OCI-LY1 (cell line): Measurements from ENCODE around the gene C1orf159.

ENCODE experiments used
- H2AFZ ChIP-seq: fragments of 200-600 bp; sonication (generic), shearing (Covaris generic); 2 replicates; pipeline ENCODE4 v1.6.0; 2014; ENCODE audit warnings: antibody characterized with exemption, mild to moderate bottlenecking, low read length
- H3F3A ChIP-seq: fragments of 200-600 bp; sonication (generic), shearing (Covaris generic); 2 replicates; pipeline ENCODE4 v1.6.0; 2014; ENCODE audit warnings: mild to moderate bottlenecking, antibody characterized with exemption, low read length, moderate library complexity; ENCODE audit not compliant: insufficient read depth
- H3K27ac ChIP-seq: fragments of 200-600 bp; sonication (generic); 2 replicates; pipeline ENCODE4 v1.5.1; 2014; ENCODE audit warnings: low read length, mixed run types, mild to moderate bottlenecking, low read depth; ENCODE audit not compliant: poor library complexity, severe bottlenecking
- H3K27me3 ChIP-seq: fragments of 200-600 bp; sonication (generic); 2 replicates; pipeline ENCODE4 v1.6.0; 2014; ENCODE audit warnings: antibody characterized with exemption, mild to moderate bottlenecking, low read length, moderate library complexity; ENCODE audit not compliant: insufficient read depth
- H3K36me3 ChIP-seq: fragments of 200-600 bp; sonication (generic); 2 replicates; pipeline ENCODE4 v1.6.1; 2014; ENCODE audit warnings: mild to moderate bottlenecking, antibody characterized with exemption, low read length, moderate library complexity, mixed read lengths; ENCODE audit not compliant: insufficient read depth
- H3K4me1 ChIP-seq: fragments of 200-600 bp; sonication (generic); 2 replicates; pipeline ENCODE4 v1.5.1; 2014; ENCODE audit warnings: mild to moderate bottlenecking, low read length, moderate library complexity; ENCODE audit not compliant: insufficient read depth, severe bottlenecking
- H3K4me2 ChIP-seq: fragments of 200-600 bp; sonication (generic), shearing (Covaris generic); 2 replicates; pipeline ENCODE4 v1.6.1; 2014; ENCODE audit warnings: low read length
- H3K4me3 ChIP-seq: fragments of 200-600 bp; sonication (generic); 2 replicates; pipeline ENCODE4 v1.5.1; 2014; ENCODE audit warnings: low read length, low read depth, mild to moderate bottlenecking, mixed read lengths; ENCODE audit not compliant: poor library complexity, severe bottlenecking
- H3K79me2 ChIP-seq: fragments of 200-600 bp; shearing (Covaris generic); 2 replicates; pipeline ENCODE4 v1.6.1; 2016; ENCODE audit warnings: mixed run types, low read length, mixed read lengths; ENCODE audit not compliant: insufficient read depth
- H3K9ac ChIP-seq: fragments of 200-600 bp; sonication (generic), shearing (Covaris generic); 2 replicates; pipeline ENCODE4 v1.6.1; 2014; ENCODE audit warnings: mild to moderate bottlenecking, low read length, mixed read lengths
- H3K9me2 ChIP-seq: fragments of 200-600 bp; sonication (generic), shearing (Covaris generic); 2 replicates; pipeline ENCODE4 v1.6.1; 2014; ENCODE audit warnings: low read depth, mild to moderate bottlenecking, low read length, mixed read lengths
- H3K9me3 ChIP-seq: fragments of 200-600 bp; shearing (Covaris generic); 2 replicates; pipeline ENCODE4 v1.6.1; 2014; ENCODE audit warnings: low read length, mixed read lengths
- H4K20me1 ChIP-seq: fragments of 200-600 bp; sonication (generic), shearing (Covaris generic); 2 replicates; pipeline ENCODE4 v1.6.0; 2016; ENCODE audit warnings: mild to moderate bottlenecking, low read length; ENCODE audit not compliant: insufficient read depth
- EZH2 ChIP-seq: fragments of 200-600 bp; sonication (generic), shearing (Covaris generic); IDR thresholded peaks from 2 replicates; pipeline ENCODE4 v1.8.0; 2017; ENCODE audit warnings: borderline replicate concordance, mixed run types, mild to moderate bottlenecking, antibody characterized with exemption, low read length, moderate library complexity, mixed read lengths
- TF ChIP-seq, protein P1 (sequence below): fragments of 200-600 bp; sonication (generic), shearing (Covaris generic); IDR thresholded peaks from 2 replicates; pipeline ENCODE4 v1.5.1; 2017; ENCODE audit warnings: mild to moderate bottlenecking, antibody characterized with exemption, low read length, moderate library complexity, mixed read lengths

C1orf159 gene

DNA sequence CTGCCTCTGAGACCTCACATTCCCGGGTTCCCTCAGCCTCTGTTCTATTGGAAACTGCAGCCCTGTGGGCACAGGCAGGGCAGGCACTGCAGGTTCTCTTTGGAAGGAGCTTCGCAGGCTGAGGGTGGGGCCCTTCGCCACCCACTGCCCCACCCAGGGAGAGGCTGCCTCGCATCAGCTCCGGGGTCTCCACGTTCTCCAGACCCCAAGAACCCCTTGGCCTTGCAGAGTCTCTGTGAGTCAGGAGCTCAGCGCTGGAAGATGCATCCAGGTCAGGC, 8.6 kb upstream of the C1orf159 start:
- Histone ChIP-seq H3K9me2 (no peaks in the 10 kb centered on the region), H4K20me1 (no peaks in the 10 kb centered on the region), H3K9me3 (no peaks in the 10 kb centered on the region), H3K36me3 (no peaks in the 10 kb centered on the region), H3K27me3 (peaks cover 9% of the 10 kb centered on the region; the same call in 1 of the 2 replicates), H3F3A (no peaks in the 10 kb centered on the region), H3K4me3 (no peak overlapping the region), H3K4me2 (no peak overlapping the region), H3K4me1 (no peaks in the 10 kb centered on the region), H2AFZ (no peak overlapping the region), H3K9ac (no peak overlapping the region), H3K27ac (no peak overlapping the region), H3K79me2 (no peaks in the 10 kb centered on the region)
- no peak for TF ChIP-seq EZH2
- TF ChIP-seq, protein P1, sequence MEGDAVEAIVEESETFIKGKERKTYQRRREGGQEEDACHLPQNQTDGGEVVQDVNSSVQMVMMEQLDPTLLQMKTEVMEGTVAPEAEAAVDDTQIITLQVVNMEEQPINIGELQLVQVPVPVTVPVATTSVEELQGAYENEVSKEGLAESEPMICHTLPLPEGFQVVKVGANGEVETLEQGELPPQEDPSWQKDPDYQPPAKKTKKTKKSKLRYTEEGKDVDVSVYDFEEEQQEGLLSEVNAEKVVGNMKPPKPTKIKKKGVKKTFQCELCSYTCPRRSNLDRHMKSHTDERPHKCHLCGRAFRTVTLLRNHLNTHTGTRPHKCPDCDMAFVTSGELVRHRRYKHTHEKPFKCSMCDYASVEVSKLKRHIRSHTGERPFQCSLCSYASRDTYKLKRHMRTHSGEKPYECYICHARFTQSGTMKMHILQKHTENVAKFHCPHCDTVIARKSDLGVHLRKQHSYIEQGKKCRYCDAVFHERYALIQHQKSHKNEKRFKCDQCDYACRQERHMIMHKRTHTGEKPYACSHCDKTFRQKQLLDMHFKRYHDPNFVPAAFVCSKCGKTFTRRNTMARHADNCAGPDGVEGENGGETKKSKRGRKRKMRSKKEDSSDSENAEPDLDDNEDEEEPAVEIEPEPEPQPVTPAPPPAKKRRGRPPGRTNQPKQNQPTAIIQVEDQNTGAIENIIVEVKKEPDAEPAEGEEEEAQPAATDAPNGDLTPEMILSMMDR = no peak

DNA sequence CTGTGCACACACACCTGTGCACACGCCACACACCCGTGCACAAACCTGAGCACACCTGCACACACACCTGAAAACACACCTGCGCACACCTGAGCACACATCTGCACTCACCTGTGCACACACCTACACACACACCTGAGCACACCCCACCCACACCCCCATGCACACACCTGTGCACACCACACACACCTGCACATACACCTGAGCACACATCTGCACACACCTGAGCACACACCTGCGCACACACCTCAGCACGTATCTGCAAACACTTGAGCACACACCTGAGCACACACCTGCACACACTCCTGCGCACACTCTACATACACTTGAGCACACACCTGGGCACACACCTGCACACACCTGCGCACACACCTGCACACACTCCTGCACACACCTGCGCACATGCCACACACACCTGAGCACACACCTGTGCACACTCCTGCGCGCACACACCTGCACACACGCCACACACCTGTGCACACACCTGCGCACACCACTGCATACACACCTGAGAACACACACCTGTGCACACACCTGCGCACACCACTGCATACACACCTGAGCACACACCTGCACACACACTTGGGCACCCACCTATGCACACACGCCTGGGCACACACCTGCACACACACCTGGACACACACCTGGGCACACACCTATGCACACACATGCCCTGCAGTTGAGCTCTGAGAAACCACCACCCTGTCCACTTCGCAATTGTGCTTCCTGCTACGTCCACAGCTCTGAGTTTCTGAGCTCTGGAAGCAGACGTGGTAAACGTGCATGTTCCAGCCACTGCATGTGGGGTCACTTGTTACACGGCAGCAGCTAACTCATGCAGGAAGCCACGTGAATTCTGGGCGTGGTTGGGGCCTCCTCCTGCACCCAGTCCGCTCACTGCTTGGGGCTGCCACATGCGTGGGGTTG, 8.0 kb upstream of the C1orf159 start:
- H3K27me3 ChIP-seq = peaks cover 11% of the 10 kb centered on the region

DNA sequence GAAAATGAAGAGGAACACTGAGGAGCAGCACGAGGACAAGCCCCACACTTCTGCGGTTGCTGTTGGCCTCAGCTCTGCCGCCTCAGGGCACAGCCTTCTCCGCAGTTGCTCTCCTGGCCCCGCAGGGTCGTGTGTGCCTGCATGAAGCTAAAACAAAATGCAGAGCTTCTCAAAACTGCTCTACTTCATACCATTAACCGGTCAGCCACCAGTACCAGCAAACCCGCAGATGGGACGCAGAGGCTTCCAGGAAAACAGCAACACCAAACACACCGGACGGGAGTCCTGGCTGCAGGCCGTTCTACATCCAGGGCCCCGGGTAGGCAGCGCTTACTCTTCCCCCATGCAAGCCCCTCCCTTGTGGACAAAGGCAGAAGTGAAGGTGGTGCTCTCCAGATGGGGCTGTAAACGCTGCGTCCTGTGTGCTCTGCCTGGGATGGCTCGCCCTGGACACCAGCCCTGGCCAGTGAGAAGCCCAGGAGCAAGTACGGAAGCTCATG, 7.1 kb upstream of the C1orf159 start:
- H3K36me3 ChIP-seq = no peaks in the 10 kb centered on the region
- H3F3A ChIP-seq = no peaks in the 10 kb centered on the region
- H4K20me1 ChIP-seq = no peaks in the 10 kb centered on the region
- no peak overlapping the region for H3K4me2 ChIP-seq
- H2AFZ ChIP-seq = no peak overlapping the region
- H3K27ac ChIP-seq = no peak overlapping the region
- no peaks in the 10 kb centered on the region for H3K9me3 ChIP-seq
- H3K9ac ChIP-seq = no peak overlapping the region
- H3K4me3 ChIP-seq = no peak overlapping the region
- H3K9me2 ChIP-seq = no peaks in the 10 kb centered on the region
- H3K4me1 ChIP-seq = no peaks in the 10 kb centered on the region
- H3K79me2 ChIP-seq = no peaks in the 10 kb centered on the region
- TF ChIP-seq EZH2 = no peak
- TF ChIP-seq, protein P1 = no peak
- peaks cover 17% of the 10 kb centered on the region for H3K27me3 ChIP-seq

More for the DNA sequence above, 8.0 kb upstream of the C1orf159 start:
- H3K9ac ChIP-seq = no peak overlapping the region
- TF ChIP-seq EZH2 = no peak
- TF ChIP-seq, protein P1 = no peak
- no peak overlapping the region for H3K27ac ChIP-seq
- no peaks in the 10 kb centered on the region for H3K4me1 ChIP-seq
- H2AFZ ChIP-seq = no peak overlapping the region
- no peak overlapping the region for H3K4me3 ChIP-seq
- H3K36me3 ChIP-seq = no peaks in the 10 kb centered on the region
- H3K4me2 ChIP-seq = no peak overlapping the region
- no peaks in the 10 kb centered on the region for H4K20me1 ChIP-seq
- no peaks in the 10 kb centered on the region for H3K9me2 ChIP-seq
- no peaks in the 10 kb centered on the region for H3K79me2 ChIP-seq
- H3K9me3 ChIP-seq = no peaks in the 10 kb centered on the region
- no peaks in the 10 kb centered on the region for H3F3A ChIP-seq
